Keratinocyte (primary cell): ENCODE measurements around the gene ARHGAP28. TPM values are rescaled to one million over a fixed set of nuclear protein-coding genes. Genes with fewer than 3 reads are reported as not detected.

ENCODE experiments used
- DNase-seq: peaks from one replicate; pipeline ENCODE4 v3.0.0-alpha.2; 2011; ENCODE audit warnings: low read depth, missing footprints, low spot score
- FAIRE-seq: peaks from 2 replicates; lab custom pipeline; 2011; peaks lifted over from hg19 to GRCh38; lab: Jason Lieb, UNC
- H2AFZ ChIP-seq: 2 replicates; pipeline ENCODE4 v1.6.0; 2012; ENCODE audit warnings: low read length, control low read depth, inconsistent platforms; ENCODE audit not compliant: control insufficient read depth
- H3K27ac ChIP-seq: 2 replicates; pipeline ENCODE4 v1.5.1; 2011; ENCODE audit warnings: low read length; ENCODE audit not compliant: control insufficient read depth, insufficient read depth
- H3K27me3 ChIP-seq: 3 replicates; pipeline ENCODE4 v1.6.0; 2011; ENCODE audit warnings: low read length; ENCODE audit not compliant: control insufficient read depth, insufficient read depth; ENCODE audit errors: extremely low read depth
- H3K36me3 ChIP-seq, 2 experiments: 2 replicates in 1 of 2; 3 replicates in 1 of 2; pipeline ENCODE4 v1.5.1; 2011; ENCODE audit warnings: low read length in 2 of 2, mild to moderate bottlenecking in 1 of 2; ENCODE audit not compliant: control insufficient read depth in 2 of 2, insufficient read depth in 2 of 2; ENCODE audit errors: extremely low read depth in 1 of 2
- H3K4me1 ChIP-seq: 3 replicates; pipeline ENCODE4 v1.5.1; 2011; ENCODE audit warnings: low read length; ENCODE audit not compliant: control insufficient read depth, insufficient read depth; ENCODE audit errors: extremely low read depth
- H3K4me2 ChIP-seq: 3 replicates; pipeline ENCODE4 v1.6.0; 2011; ENCODE audit warnings: low read depth, low read length; ENCODE audit not compliant: control insufficient read depth, insufficient read depth; ENCODE audit errors: extremely low read depth
- H3K4me3 ChIP-seq, 3 experiments: fragments of 200-600 bp in 1 of 3; sonication (generic) in 1 of 3; 2 replicates in 2 of 3; 3 replicates in 1 of 3; pipeline ENCODE4 v1.5.1; 2011 to 2016; ENCODE audit warnings: low read length in 3 of 3, mild to moderate bottlenecking in 3 of 3, control low read depth in 2 of 3, inconsistent platforms in 1 of 3, low read depth in 1 of 3, mixed read lengths in 1 of 3, mixed run types in 1 of 3, moderate library complexity in 1 of 3; ENCODE audit not compliant: control insufficient read depth in 2 of 3, insufficient read depth in 2 of 3; ENCODE audit errors: extremely low read depth in 1 of 3
- H3K79me2 ChIP-seq: 2 replicates; pipeline ENCODE4 v1.6.0; 2012; ENCODE audit warnings: low read length; ENCODE audit not compliant: control insufficient read depth, insufficient read depth
- H3K9ac ChIP-seq: 3 replicates; pipeline ENCODE4 v1.6.0; 2011; ENCODE audit warnings: low read length; ENCODE audit not compliant: control insufficient read depth, insufficient read depth; ENCODE audit errors: extremely low read depth
- H3K9me1 ChIP-seq: 3 replicates; pipeline ENCODE4 v1.6.0; 2011; ENCODE audit warnings: low read length; ENCODE audit not compliant: control insufficient read depth, insufficient read depth; ENCODE audit errors: extremely low read depth
- H3K9me3 ChIP-seq: 2 replicates; pipeline ENCODE4 v1.5.1; 2012; ENCODE audit warnings: low read depth, low read length; ENCODE audit not compliant: control insufficient read depth
- H4K20me1 ChIP-seq: 3 replicates; pipeline ENCODE4 v1.6.0; 2011; ENCODE audit warnings: low read length; ENCODE audit not compliant: control insufficient read depth, insufficient read depth; ENCODE audit errors: extremely low read depth
- EZH2 ChIP-seq: IDR thresholded peaks from one replicate; pipeline ENCODE4 v1.6.1; 2012; ENCODE audit warnings: inconsistent platforms, mild to moderate bottlenecking, low read length, moderate library complexity
- dilution Hi-C: fragments of 300-500 bp; cut with MboI; formaldehyde crosslinking; loops from one replicate; pipeline ENCODE4 v1.7.0; 2020; ENCODE audit warnings: low sequenced_read_pairs; ENCODE audit not compliant: extremely low pct_ligation_motif_present
- polyA plus RNA-seq, 5 experiments: library from polyadenylated mRNA; depleted of rRNA in 3 of 5; stranded (reverse) in 3 of 5; stranded (forward) in 1 of 5; unstranded in 1 of 5; fragments of >200 nt; gene quantifications; 1 replicate in 1 of 5; 2 replicates in 3 of 5; 3 replicates in 1 of 5; pipeline versions ENCODE4 v1.2.1 to v1.2.3, GENCODE V29; 2011 to 2012; ENCODE audit warnings: missing spikeins in 2 of 5, low read depth in 1 of 5, low replicate concordance in 1 of 5
- TF ChIP-seq, protein P1 (sequence below), 3 experiments: IDR thresholded peaks in 1 of 3; conservative IDR thresholded peaks in 1 of 3; optimal IDR thresholded peaks in 1 of 3; 2 replicates in 2 of 3; 3 replicates in 1 of 3; pipeline versions ENCODE3 to v1.5.1; 2011; ENCODE audit warnings: low read length in 3 of 3, mild to moderate bottlenecking in 3 of 3, moderate library complexity in 2 of 3, control low read depth in 1 of 3, inconsistent platforms in 1 of 3; ENCODE audit not compliant: insufficient read depth in 2 of 3; ENCODE audit errors: extremely low read depth in 1 of 3

Gene ARHGAP28
- polyA plus RNA-seq, 1 donor (not counting 4 experiments of a cell fraction or from before 2014, with no cell fraction given) = 0.43 TPM

DNA sequence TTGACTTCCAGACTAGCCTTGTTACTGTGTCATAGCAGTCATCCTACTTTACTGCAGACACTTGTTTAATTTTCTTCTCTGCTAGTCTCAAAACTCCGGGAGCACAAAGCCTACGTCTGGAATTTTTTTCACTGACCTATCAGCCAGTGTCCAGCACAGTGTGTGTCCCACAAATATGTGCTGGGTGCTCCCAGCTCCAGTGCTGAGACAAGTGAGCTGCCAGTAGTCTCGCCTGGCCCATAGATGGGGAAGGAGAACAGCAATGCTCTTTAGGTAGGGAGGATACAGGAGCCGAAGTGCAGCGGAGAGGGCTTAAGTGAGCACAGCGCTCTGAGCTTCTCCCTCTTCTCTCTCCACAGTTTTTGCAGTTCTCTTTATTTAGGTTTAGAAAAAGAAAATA lies 34.0 kb downstream of the ARHGAP28 start:
- no peaks in the 10 kb centered on the region for H3K4me1 ChIP-seq
- TF ChIP-seq, protein P1, sequence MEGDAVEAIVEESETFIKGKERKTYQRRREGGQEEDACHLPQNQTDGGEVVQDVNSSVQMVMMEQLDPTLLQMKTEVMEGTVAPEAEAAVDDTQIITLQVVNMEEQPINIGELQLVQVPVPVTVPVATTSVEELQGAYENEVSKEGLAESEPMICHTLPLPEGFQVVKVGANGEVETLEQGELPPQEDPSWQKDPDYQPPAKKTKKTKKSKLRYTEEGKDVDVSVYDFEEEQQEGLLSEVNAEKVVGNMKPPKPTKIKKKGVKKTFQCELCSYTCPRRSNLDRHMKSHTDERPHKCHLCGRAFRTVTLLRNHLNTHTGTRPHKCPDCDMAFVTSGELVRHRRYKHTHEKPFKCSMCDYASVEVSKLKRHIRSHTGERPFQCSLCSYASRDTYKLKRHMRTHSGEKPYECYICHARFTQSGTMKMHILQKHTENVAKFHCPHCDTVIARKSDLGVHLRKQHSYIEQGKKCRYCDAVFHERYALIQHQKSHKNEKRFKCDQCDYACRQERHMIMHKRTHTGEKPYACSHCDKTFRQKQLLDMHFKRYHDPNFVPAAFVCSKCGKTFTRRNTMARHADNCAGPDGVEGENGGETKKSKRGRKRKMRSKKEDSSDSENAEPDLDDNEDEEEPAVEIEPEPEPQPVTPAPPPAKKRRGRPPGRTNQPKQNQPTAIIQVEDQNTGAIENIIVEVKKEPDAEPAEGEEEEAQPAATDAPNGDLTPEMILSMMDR (optimal IDR thresholded peaks at IDR 0.05 in 1 of 3, IDR thresholded peaks at IDR 0.05 in 1 of 3, conservative IDR thresholded peaks at IDR 0.05 in 1 of 3; ENCODE audit: extremely low read depth in 1 of 3, insufficient read depth in 2 of 3, low read length in 3 of 3) = no peak
- no peak for TF ChIP-seq EZH2
- no peak overlapping the region for H3K4me2 ChIP-seq
- dilution Hi-C loops = no loop called here
- no peaks in the 10 kb centered on the region for H3K79me2 ChIP-seq
- H3K4me3 ChIP-seq = no peak overlapping the region
- no peak for FAIRE-seq
- H3K36me3 ChIP-seq = no peaks in the 10 kb centered on the region
- no peak for DNase-seq
- H3K9me1 ChIP-seq = no peaks in the 10 kb centered on the region
- H2AFZ ChIP-seq = no peak overlapping the region
- H3K27me3 ChIP-seq = no peaks in the 10 kb centered on the region
- no peaks in the 10 kb centered on the region for H4K20me1 ChIP-seq
- H3K27ac ChIP-seq = no peak overlapping the region
- no peaks in the 10 kb centered on the region for H3K9me3 ChIP-seq
- no peak overlapping the region for H3K9ac ChIP-seq

DNA sequence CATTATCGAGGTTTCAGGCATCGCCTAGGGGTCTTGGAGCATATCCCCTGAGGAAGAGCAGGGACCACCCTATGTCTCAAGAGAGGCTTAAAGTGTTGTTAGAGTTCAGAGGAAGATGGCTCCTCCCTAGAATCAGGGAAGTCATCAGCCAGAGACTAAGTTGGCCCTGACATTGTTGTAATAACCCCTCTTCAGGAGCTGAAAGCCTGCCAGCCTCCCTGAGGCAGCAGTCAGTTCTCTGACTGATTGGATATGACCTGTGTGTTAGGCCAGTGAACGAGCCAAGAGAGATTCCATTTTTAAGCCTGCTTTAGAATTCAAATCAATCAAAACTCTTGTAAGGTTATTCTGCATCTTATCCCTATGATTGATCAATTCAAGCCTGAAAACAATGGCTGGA lies 34.9 kb downstream of the ARHGAP28 start:
- no peaks in the 10 kb centered on the region for H4K20me1 ChIP-seq
- dilution Hi-C loops = no loop called here
- no peaks in the 10 kb centered on the region for H3K9me1 ChIP-seq
- no peak overlapping the region for H2AFZ ChIP-seq
- H3K4me3 ChIP-seq = no peak overlapping the region
- no peaks in the 10 kb centered on the region for H3K4me1 ChIP-seq
- no peaks in the 10 kb centered on the region for H3K79me2 ChIP-seq
- H3K27me3 ChIP-seq = no peaks in the 10 kb centered on the region
- TF ChIP-seq EZH2 = no peak
- TF ChIP-seq, protein P1 (optimal IDR thresholded peaks at IDR 0.05 in 1 of 3, IDR thresholded peaks at IDR 0.05 in 1 of 3, conservative IDR thresholded peaks at IDR 0.05 in 1 of 3; ENCODE audit: extremely low read depth in 1 of 3, insufficient read depth in 2 of 3, low read length in 3 of 3) = no peak
- no peak for DNase-seq
- no peak overlapping the region for H3K4me2 ChIP-seq
- H3K36me3 ChIP-seq = no peaks in the 10 kb centered on the region
- FAIRE-seq = no peak
- H3K27ac ChIP-seq = no peak overlapping the region
- H3K9me3 ChIP-seq = no peaks in the 10 kb centered on the region
- no peak overlapping the region for H3K9ac ChIP-seq
